Activated CD4-positive, alpha-beta T cell treated with anti-CD3 and anti-CD28 coated beads, Interleukin-2, amount 10 ng/mL, durations not matched to agents 24 days and 14 days (primary cell): ENCODE data around the gene ASPSCR1. TPM values are rescaled to one million over a fixed set of nuclear protein-coding genes. Genes with fewer than 3 reads are reported as not detected.

ENCODE experiments used
- DNase-seq: peaks from one replicate; pipeline ENCODE4 v3.0.0; 2022
- H3K27ac Mint-ChIP-seq: one replicate; pipeline ENCODE4 v1.8.0; 2022; ENCODE audit warnings: mild to moderate bottlenecking, mixed read lengths
- H3K27me3 Mint-ChIP-seq: one replicate; pipeline ENCODE4 v1.8.0; 2022; ENCODE audit warnings: mixed read lengths
- H3K36me3 Mint-ChIP-seq: one replicate; pipeline ENCODE4 v1.8.0; 2022; ENCODE audit warnings: low read depth, mild to moderate bottlenecking, mixed read lengths
- H3K4me1 Mint-ChIP-seq: one replicate; pipeline ENCODE4 v1.8.0; 2021; ENCODE audit warnings: mixed read lengths
- H3K4me3 Mint-ChIP-seq: one replicate; pipeline ENCODE4 v1.8.0; 2022; ENCODE audit warnings: mild to moderate bottlenecking, moderate library complexity, mixed read lengths
- H3K9me3 Mint-ChIP-seq: one replicate; pipeline ENCODE4 v1.8.0; 2021; ENCODE audit warnings: mixed read lengths
- intact Hi-C: fragments of 100-400 bp; cut with micrococcal nuclease; formaldehyde crosslinking; loops from one replicate; pipeline ENCODE4 v1.15.1; 2023
- total RNA-seq: library from RNA; stranded (reverse); gene quantifications from 2 replicates; pipeline ENCODE4 v1.2.3, GENCODE V29; 2022

Gene ASPSCR1
- total RNA-seq, 1 donor from 2014 or later = 35.1 TPM

DNA sequence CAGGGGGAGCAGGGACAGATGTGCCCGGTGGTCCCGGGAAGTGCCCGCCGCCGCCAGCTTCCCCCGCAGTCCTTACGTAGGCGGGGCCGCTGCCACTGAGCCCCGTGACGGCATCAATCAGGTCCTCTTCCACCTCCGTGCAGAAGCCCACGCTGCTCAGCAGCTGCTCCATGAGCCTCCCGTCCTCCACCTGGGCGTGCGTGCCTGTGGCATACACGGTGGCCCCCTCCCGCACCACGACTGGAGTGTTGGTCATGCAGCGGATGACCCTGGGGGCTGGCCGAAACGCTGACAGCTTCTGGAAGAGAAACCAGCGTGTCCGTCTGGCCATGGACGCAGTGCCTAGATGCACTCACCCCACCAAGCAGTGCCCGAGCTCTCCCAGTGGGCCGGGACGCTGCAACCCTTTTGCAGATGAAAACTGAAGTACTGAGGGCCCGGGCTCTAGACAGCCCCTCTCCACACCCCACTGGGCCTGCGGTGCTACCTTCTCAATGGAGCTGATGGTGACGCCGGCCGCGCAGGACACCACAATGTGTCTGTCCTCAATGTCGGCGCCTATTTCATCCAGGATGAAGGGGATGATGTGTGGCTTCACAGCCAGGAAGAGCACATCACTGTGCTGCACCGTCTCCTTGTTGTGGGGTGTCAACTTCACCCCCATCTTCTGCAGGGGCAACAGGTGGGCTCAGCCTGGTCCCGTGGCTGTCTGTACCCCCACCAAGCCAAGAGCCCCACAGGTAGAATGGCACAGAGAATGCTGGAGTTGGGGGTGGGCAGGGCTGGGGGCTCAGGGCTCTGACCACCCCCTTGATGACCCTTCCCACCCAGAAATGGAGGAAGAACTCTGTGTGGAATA is 42.4 kb upstream of the ASPSCR1 start:
- Mint-ChIP-seq H3K36me3 (peaks cover 18% of the 10 kb centered on the region), H3K27ac (no peak overlapping the region), H3K9me3 (no peaks in the 10 kb centered on the region), H3K4me3 (peak overlapping the region; percentile 90), H3K27me3 (peaks cover 2% of the 10 kb centered on the region), H3K4me1 (peaks cover 18% of the 10 kb centered on the region)
- DNase-seq = no peak
- intact Hi-C loops = no loop called here

- H3K4me1 Mint-ChIP-seq = peaks cover 18% of the 10 kb centered on the region
- intact Hi-C loops = loop anchor here (2.0 kb wide), 1 partner anchor 87 kb away; the partner anchor contains the start of genes CENPX and LRRC45
- H3K27me3 Mint-ChIP-seq = peaks cover 2% of the 10 kb centered on the region
- no peak for DNase-seq
- H3K36me3 Mint-ChIP-seq = peaks cover 18% of the 10 kb centered on the region
- no peaks in the 10 kb centered on the region for H3K9me3 Mint-ChIP-seq
- H3K27ac Mint-ChIP-seq = peak overlapping the region; percentile 40
- H3K4me3 Mint-ChIP-seq = peak overlapping the region; percentile 90
Measured at GRCh38 chr17:81935709-81936084, 41.7 kb upstream of the ASPSCR1 start.

DNA sequence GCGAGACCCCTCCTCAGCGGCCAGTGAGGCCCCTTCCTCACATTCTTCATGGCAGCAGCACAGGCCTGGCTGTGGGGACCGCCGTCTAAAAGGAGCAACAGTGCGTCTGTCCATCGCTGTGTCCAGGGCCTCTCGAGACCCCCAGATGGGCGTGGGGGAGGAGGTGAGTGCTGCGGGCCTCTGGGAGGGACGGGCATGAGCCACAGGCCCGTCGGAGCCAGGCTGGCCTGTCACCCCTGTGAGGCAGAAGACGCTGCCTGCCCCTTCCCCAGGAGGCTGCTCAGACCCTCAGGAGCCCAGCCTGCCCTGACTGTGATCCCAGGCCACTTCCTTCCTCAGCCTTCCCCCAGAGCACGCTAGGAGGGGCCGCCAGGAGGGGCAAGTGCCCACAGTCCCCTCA is 38.2 kb upstream of the ASPSCR1 start:
- no peak overlapping the region for H3K27ac Mint-ChIP-seq
- intact Hi-C loops = no loop called here
- no peak overlapping the region for H3K4me3 Mint-ChIP-seq
- H3K4me1 Mint-ChIP-seq = peaks cover 12% of the 10 kb centered on the region
- DNase-seq = no peak
- H3K9me3 Mint-ChIP-seq = no peaks in the 10 kb centered on the region
- peaks cover 7% of the 10 kb centered on the region for H3K36me3 Mint-ChIP-seq
- H3K27me3 Mint-ChIP-seq = no peaks in the 10 kb centered on the region

GRCh38 chr17:81939881-81940385 is 37.5 kb upstream of the ASPSCR1 start:
- peaks cover 12% of the 10 kb centered on the region for H3K4me1 Mint-ChIP-seq
- no peaks in the 10 kb centered on the region for H3K9me3 Mint-ChIP-seq
- no peak overlapping the region for H3K4me3 Mint-ChIP-seq
- intact Hi-C loops = no loop called here
- H3K27ac Mint-ChIP-seq = no peak overlapping the region
- no peaks in the 10 kb centered on the region for H3K27me3 Mint-ChIP-seq
- DNase-seq = no peak
- H3K36me3 Mint-ChIP-seq = peaks cover 5% of the 10 kb centered on the region

- peaks cover 9% of the 10 kb centered on the region for H3K4me1 Mint-ChIP-seq
- H3K27ac Mint-ChIP-seq = no peak overlapping the region
- no peak overlapping the region for H3K4me3 Mint-ChIP-seq
- H3K9me3 Mint-ChIP-seq = no peaks in the 10 kb centered on the region
- peaks cover 2% of the 10 kb centered on the region for H3K36me3 Mint-ChIP-seq
- no peaks in the 10 kb centered on the region for H3K27me3 Mint-ChIP-seq
- intact Hi-C loops = no loop called here
- DNase-seq = peak; percentile 55
Measured at GRCh38 chr17:81940538-81941483, 36.6 kb upstream of the ASPSCR1 start.

- peaks cover 6% of the 10 kb centered on the region for H3K4me1 Mint-ChIP-seq
- H3K9me3 Mint-ChIP-seq = no peaks in the 10 kb centered on the region
- H3K27ac Mint-ChIP-seq = no peak overlapping the region
- peak; percentile 58 for DNase-seq
- H3K27me3 Mint-ChIP-seq = no peaks in the 10 kb centered on the region
- no peaks in the 10 kb centered on the region for H3K36me3 Mint-ChIP-seq
- no peak overlapping the region for H3K4me3 Mint-ChIP-seq
- intact Hi-C loops = no loop called here
Measured at GRCh38 chr17:81941484-81942166, 35.8 kb upstream of the ASPSCR1 start.

DNA sequence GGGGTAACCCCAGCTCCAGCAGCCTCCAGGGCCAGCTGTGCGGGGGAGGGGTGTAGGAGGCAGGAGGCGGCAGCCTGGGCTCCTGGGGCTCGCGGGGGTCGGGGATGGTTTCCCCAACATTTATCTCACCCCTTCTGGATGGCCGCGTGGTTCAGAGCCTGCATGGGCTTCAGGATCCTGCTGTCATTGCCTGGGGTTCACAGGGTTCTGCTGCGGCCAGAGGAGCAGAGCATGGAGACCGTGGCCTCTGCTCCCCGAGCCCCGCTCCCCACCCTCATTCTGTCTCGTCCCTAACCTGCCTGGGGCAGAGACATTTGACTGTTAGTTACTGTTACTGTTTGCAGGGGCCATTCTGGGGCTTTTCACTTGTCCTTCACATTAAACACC is 35.3 kb upstream of the ASPSCR1 start:
- Mint-ChIP-seq H3K9me3 (no peaks in the 10 kb centered on the region), H3K4me3 (no peak overlapping the region), H3K4me1 (peaks cover 5% of the 10 kb centered on the region), H3K27me3 (no peaks in the 10 kb centered on the region), H3K36me3 (no peaks in the 10 kb centered on the region), H3K27ac (no peak overlapping the region)
- DNase-seq = no peak
- intact Hi-C loops = no loop called here

- Mint-ChIP-seq H3K9me3 (no peaks in the 10 kb centered on the region), H3K36me3 (no peaks in the 10 kb centered on the region), H3K4me3 (no peak overlapping the region), H3K4me1 (no peaks in the 10 kb centered on the region), H3K27ac (no peak overlapping the region), H3K27me3 (no peaks in the 10 kb centered on the region)
- intact Hi-C loops = no loop called here
- no peak for DNase-seq
Measured at GRCh38 chr17:81944858-81945257, 32.6 kb upstream of the ASPSCR1 start.

DNA sequence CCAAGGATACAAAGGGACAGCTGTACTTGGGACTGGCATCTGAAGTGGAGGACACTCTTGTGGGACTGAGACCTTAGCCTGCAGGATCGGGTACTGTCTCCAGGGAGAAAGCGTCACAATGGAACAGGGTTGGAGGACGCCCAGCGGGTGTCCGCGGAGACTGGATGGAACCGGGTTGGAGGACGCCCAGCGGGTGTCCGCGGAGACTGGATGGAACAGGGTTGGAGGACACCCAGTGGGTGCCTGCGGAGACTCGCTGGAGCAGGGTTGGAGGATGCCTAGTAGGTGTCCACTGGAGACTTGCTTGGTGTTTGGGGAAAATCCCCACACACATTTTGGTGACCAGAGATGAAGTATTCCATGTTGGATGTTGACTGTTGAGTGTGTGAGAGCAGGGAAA is 30.2 kb upstream of the ASPSCR1 start, which contains the start of gene MYADML2:
Gene MYADML2 (minus strand): TSS at position 45 of the 400 bp plus-strand sequence. CDS start 5,492 bp downstream, outside the sequence.
- Mint-ChIP-seq H3K36me3 (no peaks in the 10 kb centered on the region), H3K27ac (no peak within 1 kb of the TSS), H3K4me3 (no peak within 1 kb of the TSS), H3K27me3 (peaks cover 9% of the 10 kb centered on the region), H3K4me1 (no peaks in the 10 kb centered on the region), H3K9me3 (no peaks in the 10 kb centered on the region)
- DNase-seq = no peak
- intact Hi-C loops = no loop called here

- Mint-ChIP-seq H3K36me3 (no peaks in the 10 kb centered on the region), H3K27ac (no peak overlapping the region), H3K9me3 (no peaks in the 10 kb centered on the region), H3K27me3 (peaks cover 9% of the 10 kb centered on the region), H3K4me1 (no peaks in the 10 kb centered on the region), H3K4me3 (no peak overlapping the region)
- DNase-seq = no peak
- intact Hi-C loops = no loop called here
Measured at GRCh38 chr17:81948635-81949378, 28.6 kb upstream of the ASPSCR1 start.

DNA sequence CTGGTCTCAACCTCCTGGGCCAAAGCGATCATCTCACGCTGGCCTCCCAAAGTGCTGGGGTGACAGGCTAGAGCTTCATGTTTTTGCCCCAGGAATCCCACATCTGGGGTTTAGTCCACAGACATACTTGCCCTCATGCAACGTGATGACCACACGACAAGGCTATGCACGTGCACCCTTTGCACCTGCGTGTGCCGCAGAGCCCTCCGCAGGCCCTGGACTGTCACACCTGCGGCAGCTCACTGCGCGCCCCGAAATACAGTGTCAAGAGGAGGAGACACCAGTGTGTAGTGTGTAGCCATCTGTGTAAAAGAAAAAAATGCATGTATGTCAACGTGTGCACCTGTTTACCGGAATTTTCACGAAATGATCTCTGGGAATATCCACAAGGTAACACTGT is 26.9 kb upstream of the ASPSCR1 start:
- no peaks in the 10 kb centered on the region for H3K4me1 Mint-ChIP-seq
- no peak for DNase-seq
- no peak overlapping the region for H3K27ac Mint-ChIP-seq
- H3K9me3 Mint-ChIP-seq = no peaks in the 10 kb centered on the region
- intact Hi-C loops = loop anchor here (10.0 kb wide), 1 partner anchor 204 kb away; no protein-coding TSS in a partner anchor
- H3K36me3 Mint-ChIP-seq = no peaks in the 10 kb centered on the region
- H3K27me3 Mint-ChIP-seq = peaks cover 9% of the 10 kb centered on the region
- no peak overlapping the region for H3K4me3 Mint-ChIP-seq

DNA sequence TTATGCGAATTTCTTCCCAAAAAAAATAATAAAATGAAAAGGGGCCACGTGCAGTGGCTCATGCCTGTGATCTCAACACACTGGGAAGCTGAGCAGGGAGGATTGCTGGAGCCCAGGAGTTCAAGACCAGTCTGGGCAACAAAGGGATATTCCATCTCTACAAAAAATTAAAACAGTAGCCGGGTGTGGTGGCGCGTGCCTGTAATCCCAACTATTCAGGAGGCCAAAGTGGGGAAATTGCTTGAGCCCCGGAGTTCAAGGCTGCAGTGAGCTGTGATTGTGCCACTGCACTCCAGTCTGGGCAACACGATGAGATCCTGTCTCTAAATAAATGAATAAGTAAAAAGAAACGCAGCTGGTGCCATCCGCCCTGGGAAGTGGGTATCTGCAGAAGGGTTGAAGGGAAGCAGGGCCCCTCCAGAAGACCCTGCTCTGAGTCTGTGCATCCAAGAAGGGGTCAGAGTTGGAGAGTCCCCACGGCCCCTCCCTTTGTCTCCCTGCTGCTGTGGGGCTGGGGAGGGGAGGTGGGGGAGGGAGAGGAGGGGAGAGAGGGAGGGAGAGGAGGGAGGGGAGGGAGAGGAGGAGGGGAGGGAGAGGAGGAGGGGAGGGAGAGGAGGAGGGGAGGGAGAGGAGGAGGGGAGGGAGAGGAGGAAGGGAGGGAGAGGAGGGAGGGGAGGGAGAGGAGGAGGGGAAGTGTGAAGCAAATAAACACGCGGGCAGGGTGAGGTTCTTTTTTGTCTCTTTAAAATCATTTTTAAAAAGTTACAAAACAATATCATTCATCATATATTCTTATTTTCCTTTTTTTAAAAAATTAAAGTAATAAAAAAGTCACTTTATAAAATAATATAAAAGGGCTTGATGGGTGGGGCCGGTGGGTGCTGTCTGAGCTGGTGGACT is 25.4 kb upstream of the ASPSCR1 start:
- H3K36me3 Mint-ChIP-seq = no peaks in the 10 kb centered on the region
- H3K27me3 Mint-ChIP-seq = peaks cover 9% of the 10 kb centered on the region
- DNase-seq = no peak
- H3K4me1 Mint-ChIP-seq = no peaks in the 10 kb centered on the region
- no peaks in the 10 kb centered on the region for H3K9me3 Mint-ChIP-seq
- no peak overlapping the region for H3K27ac Mint-ChIP-seq
- no peak overlapping the region for H3K4me3 Mint-ChIP-seq
- intact Hi-C loops = loop anchor here (10.0 kb wide), 1 partner anchor 203 kb away; no protein-coding TSS in a partner anchor
